ENCODE measurements around the gene RAB28.

The RAB28 gene

DNA sequence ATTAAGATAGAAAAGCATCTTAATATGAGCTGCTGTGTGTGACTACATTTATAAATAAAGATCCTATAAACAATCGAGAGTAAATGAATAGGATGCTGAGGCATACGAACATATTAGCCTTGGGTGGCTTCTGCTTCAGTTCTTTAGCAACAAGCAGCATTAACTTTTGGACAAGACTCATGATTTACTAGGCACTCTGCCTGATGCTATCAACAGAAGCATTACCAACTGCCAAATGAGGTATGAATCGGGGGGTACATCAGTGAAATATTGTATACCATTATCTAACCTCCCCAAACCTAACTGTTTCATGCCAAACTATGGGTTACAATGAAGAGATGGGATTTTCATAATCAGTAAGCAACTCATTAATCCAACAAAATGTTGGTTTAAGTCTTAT is 113.1 kb downstream of the RAB28 start:
- Histone ChIP-seq H3K36me3 (ENCODE audit: low read length) (peaks cover 3% of the 10 kb centered on the region; the same call in 1 of the 2 replicates), H3K9me2 (replicated peaks; ENCODE audit: insufficient read depth, low read length) (no peaks in the 10 kb centered on the region), H3K27me3 (ENCODE audit: low read length) (no peaks in the 10 kb centered on the region), H3K79me2 (ENCODE audit: insufficient read depth, low read length) (no peaks in the 10 kb centered on the region), H2AFZ (ENCODE audit: low read depth, low read length, severe bottlenecking) (no peak overlapping the region), H3K9me3 (ENCODE audit: insufficient read depth, low read length) (no peaks in the 10 kb centered on the region), H3K4me3 (ENCODE audit: insufficient read depth, low read length, poor library complexity, severe bottlenecking) (no peak overlapping the region), H3K27ac (ENCODE audit: low read depth, low read length) (no peak overlapping the region), H3K4me2 (ENCODE audit: low read depth, low read length, poor library complexity, severe bottlenecking) (no peak overlapping the region), H3F3A (ENCODE audit: insufficient read depth) (no peaks in the 10 kb centered on the region), H4K20me1 (ENCODE audit: low read depth, low read length) (no peaks in the 10 kb centered on the region), H3K9ac (ENCODE audit: low read length) (no peak overlapping the region)
- TF ChIP-seq EZH2phosphoT487 (conservative IDR thresholded peaks at IDR 0.05; ENCODE audit: low read length): no peak
- TF ChIP-seq, protein P1, sequence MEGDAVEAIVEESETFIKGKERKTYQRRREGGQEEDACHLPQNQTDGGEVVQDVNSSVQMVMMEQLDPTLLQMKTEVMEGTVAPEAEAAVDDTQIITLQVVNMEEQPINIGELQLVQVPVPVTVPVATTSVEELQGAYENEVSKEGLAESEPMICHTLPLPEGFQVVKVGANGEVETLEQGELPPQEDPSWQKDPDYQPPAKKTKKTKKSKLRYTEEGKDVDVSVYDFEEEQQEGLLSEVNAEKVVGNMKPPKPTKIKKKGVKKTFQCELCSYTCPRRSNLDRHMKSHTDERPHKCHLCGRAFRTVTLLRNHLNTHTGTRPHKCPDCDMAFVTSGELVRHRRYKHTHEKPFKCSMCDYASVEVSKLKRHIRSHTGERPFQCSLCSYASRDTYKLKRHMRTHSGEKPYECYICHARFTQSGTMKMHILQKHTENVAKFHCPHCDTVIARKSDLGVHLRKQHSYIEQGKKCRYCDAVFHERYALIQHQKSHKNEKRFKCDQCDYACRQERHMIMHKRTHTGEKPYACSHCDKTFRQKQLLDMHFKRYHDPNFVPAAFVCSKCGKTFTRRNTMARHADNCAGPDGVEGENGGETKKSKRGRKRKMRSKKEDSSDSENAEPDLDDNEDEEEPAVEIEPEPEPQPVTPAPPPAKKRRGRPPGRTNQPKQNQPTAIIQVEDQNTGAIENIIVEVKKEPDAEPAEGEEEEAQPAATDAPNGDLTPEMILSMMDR (IDR thresholded peaks at IDR 0.05; ENCODE audit: insufficient read depth, low read length, poor library complexity, severe bottlenecking): no peak

DNA sequence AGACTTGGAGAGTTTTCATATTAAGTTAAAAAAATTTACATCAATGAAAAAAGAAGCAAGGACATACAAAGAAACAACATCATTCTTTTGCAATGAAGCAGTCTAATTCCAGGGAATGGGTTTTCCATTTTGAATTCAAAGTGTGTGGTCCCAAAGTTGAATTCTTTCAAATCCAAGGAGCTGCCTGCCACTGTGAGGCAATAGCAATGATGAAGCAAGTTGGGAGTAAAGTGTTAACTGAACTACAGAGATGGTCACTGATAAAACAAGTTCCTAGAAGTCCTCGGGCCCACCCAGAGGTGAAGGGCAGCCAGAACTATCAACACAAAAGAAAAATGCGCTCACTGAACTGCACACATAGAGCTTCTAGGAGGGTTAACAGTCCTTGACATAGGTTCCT is 115.9 kb downstream of the RAB28 start:
- Histone ChIP-seq H3K36me3 (ENCODE audit: low read length) (peaks cover 3% of the 10 kb centered on the region; the same call in 1 of the 2 replicates), H2AFZ (ENCODE audit: low read depth, low read length, severe bottlenecking) (no peak overlapping the region)

DNA sequence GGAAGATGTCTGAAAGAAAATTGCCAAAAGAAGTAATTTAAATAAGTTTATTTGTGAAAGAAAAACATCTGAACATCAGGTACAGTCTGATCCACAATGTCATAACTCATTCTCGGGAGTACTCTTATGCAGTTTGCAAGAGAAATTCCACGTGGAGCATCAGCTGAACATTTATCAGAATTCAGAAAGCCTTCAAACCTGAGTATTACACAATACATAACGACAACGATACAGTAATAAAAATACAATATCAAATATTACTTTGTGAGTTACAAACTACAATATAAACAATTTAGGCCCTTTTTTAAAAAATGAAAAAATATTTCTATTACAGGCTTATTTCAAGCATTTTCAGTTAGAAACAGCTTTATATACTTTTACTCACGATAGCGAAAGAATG is 116.4 kb downstream of the RAB28 start:
- H3F3A ChIP-seq (ENCODE audit: insufficient read depth): no peaks in the 10 kb centered on the region
- peaks cover 3% of the 10 kb centered on the region; the same call in 1 of the 2 replicates for H3K36me3 ChIP-seq (ENCODE audit: low read length)
- no peak overlapping the region for H3K4me2 ChIP-seq (ENCODE audit: low read depth, low read length, poor library complexity, severe bottlenecking)
- no peak for TF ChIP-seq EZH2phosphoT487 (conservative IDR thresholded peaks at IDR 0.05; ENCODE audit: low read length)
- TF ChIP-seq, protein P1 (IDR thresholded peaks at IDR 0.05; ENCODE audit: insufficient read depth, low read length, poor library complexity, severe bottlenecking): no peak
- H3K4me3 ChIP-seq (ENCODE audit: insufficient read depth, low read length, poor library complexity, severe bottlenecking): no peak overlapping the region
- no peaks in the 10 kb centered on the region for H3K9me2 ChIP-seq (replicated peaks; ENCODE audit: insufficient read depth, low read length)
- H3K79me2 ChIP-seq (ENCODE audit: insufficient read depth, low read length): no peaks in the 10 kb centered on the region
- no peak overlapping the region for H3K9ac ChIP-seq (ENCODE audit: low read length)
- H4K20me1 ChIP-seq (ENCODE audit: low read depth, low read length): no peaks in the 10 kb centered on the region
- H2AFZ ChIP-seq (ENCODE audit: low read depth, low read length, severe bottlenecking): no peak overlapping the region
- no peak overlapping the region for H3K27ac ChIP-seq (ENCODE audit: low read depth, low read length)
- H3K27me3 ChIP-seq (ENCODE audit: low read length): no peaks in the 10 kb centered on the region
- H3K9me3 ChIP-seq (ENCODE audit: insufficient read depth, low read length): no peaks in the 10 kb centered on the region

More for the DNA sequence above, 115.9 kb downstream of the RAB28 start:
- TF ChIP-seq, protein P1 (IDR thresholded peaks at IDR 0.05; ENCODE audit: insufficient read depth, low read length, poor library complexity, severe bottlenecking): no peak
- TF ChIP-seq EZH2phosphoT487 (conservative IDR thresholded peaks at IDR 0.05; ENCODE audit: low read length): no peak
- no peaks in the 10 kb centered on the region for H3K9me3 ChIP-seq (ENCODE audit: insufficient read depth, low read length)
- no peak overlapping the region for H3K4me3 ChIP-seq (ENCODE audit: insufficient read depth, low read length, poor library complexity, severe bottlenecking)
- H3K27ac ChIP-seq (ENCODE audit: low read depth, low read length): no peak overlapping the region
- H3K9me2 ChIP-seq (replicated peaks; ENCODE audit: insufficient read depth, low read length): no peaks in the 10 kb centered on the region
- H4K20me1 ChIP-seq (ENCODE audit: low read depth, low read length): no peaks in the 10 kb centered on the region
- H3K79me2 ChIP-seq (ENCODE audit: insufficient read depth, low read length): no peaks in the 10 kb centered on the region
- no peaks in the 10 kb centered on the region for H3K27me3 ChIP-seq (ENCODE audit: low read length)
- H3K9ac ChIP-seq (ENCODE audit: low read length): no peak overlapping the region
- no peaks in the 10 kb centered on the region for H3F3A ChIP-seq (ENCODE audit: insufficient read depth)
- H3K4me2 ChIP-seq (ENCODE audit: low read depth, low read length, poor library complexity, severe bottlenecking): no peak overlapping the region
